NCI-H446 (cell line): ENCODE results near the gene PREX1.
"Not testable (repeated sequence)": the region's sequence is repeated elsewhere in the genome, so short reads cannot be mapped to it uniquely, and the experiment has no call there.

Experiments
- DNase-seq, 2 experiments: peaks; one replicate each; lab custom pipeline; 2025; lab: John Stamatoyannopoulos, UW

PREX1 gene

GRCh38 chr20:48793776-48794175, 34.0 kb downstream of the PREX1 start:
- DNase-seq, result no peak

GRCh38 chr20:48791666-48792071, 36.1 kb downstream of the PREX1 start:
- DNase-seq, result peak; percentile 52 to 80

- peak; percentile 71 to 85 for DNase-seq
These were observed 36.8 kb downstream of the PREX1 start for GRCh38 chr20:48791014-48791413.

GRCh38 chr20:48790473-48791003, 37.3 kb downstream of the PREX1 start:
- no peak for DNase-seq

- no peak for DNase-seq
These were observed 37.9 kb downstream of the PREX1 start for GRCh38 chr20:48789781-48790472.

- no peak for DNase-seq
These were observed 38.6 kb downstream of the PREX1 start for GRCh38 chr20:48789185-48789668.

- DNase-seq, result no peak
These were observed 39.2 kb downstream of the PREX1 start for GRCh38 chr20:48788486-48789072.

- DNase-seq, result no peak
These were observed 39.9 kb downstream of the PREX1 start for GRCh38 chr20:48787861-48788375.

GRCh38 chr20:48786951-48787705, 40.7 kb downstream of the PREX1 start:
- no peak for DNase-seq

- no peak for DNase-seq
These were observed 42.0 kb downstream of the PREX1 start for GRCh38 chr20:48785801-48786200.

- no peak for DNase-seq
These were observed 42.5 kb downstream of the PREX1 start for GRCh38 chr20:48785256-48785655.

- no peak for DNase-seq
These were observed 43.5 kb downstream of the PREX1 start for GRCh38 chr20:48784273-48784641.

GRCh38 chr20:48783533-48784272, 44.1 kb downstream of the PREX1 start:
- DNase-seq, result no peak

- no peak for DNase-seq
These were observed 44.9 kb downstream of the PREX1 start for GRCh38 chr20:48782901-48783308.

- DNase-seq, result no peak
These were observed 45.7 kb downstream of the PREX1 start for GRCh38 chr20:48782053-48782452.

GRCh38 chr20:48781634-48782033, 46.2 kb downstream of the PREX1 start:
- DNase-seq, result no peak

GRCh38 chr20:48779435-48779834, 48.4 kb downstream of the PREX1 start:
- DNase-seq, result no peak

- DNase-seq, result no peak
These were observed 50.0 kb downstream of the PREX1 start for GRCh38 chr20:48777821-48778220.

GRCh38 chr20:48777005-48777404, 50.8 kb downstream of the PREX1 start:
- no peak for DNase-seq

GRCh38 chr20:48776306-48776705, 51.5 kb downstream of the PREX1 start:
- DNase-seq, result peak in 1 of 2 experiments; percentile 18

GRCh38 chr20:48775545-48775944, 52.3 kb downstream of the PREX1 start:
- not testable (repeated sequence) for DNase-seq

- no peak for DNase-seq
These were observed 53.1 kb downstream of the PREX1 start for GRCh38 chr20:48774696-48775095.
